ENCODE measurements around the gene KCNQ4. TPM values are rescaled to one million over a fixed set of nuclear protein-coding genes. Genes with fewer than 3 reads are reported as not detected.

The KCNQ4 gene
- total RNA-seq, 6 experiments from 2014 or later: 0.05 TPM; not detected in 5

DNA sequence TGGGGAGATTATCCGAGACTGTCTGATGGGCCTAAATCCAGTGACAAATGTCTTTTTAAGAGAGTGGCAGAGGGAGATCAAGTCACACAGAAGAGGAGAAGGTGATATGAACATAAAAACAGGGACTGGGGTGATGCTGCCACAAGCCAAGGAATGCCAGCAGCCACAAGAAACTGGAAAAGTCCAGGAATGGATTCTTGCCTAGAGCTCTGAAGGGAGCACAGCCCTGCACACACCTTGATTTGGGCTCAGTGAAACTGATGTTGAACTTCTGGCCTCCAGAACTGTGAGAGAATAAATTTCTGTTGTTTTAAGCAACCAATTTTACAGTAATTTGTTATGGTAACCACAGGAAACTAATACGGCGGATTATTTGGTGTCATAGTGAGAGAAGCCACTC lies 59.1 kb downstream of the KCNQ4 start:
- no peak overlapping the region for H3K4me3 Mint-ChIP-seq
- peaks cover 7% of the 10 kb centered on the region for H3K36me3 Mint-ChIP-seq (ENCODE audit: low read depth)
- TF ChIP-seq, protein P1, sequence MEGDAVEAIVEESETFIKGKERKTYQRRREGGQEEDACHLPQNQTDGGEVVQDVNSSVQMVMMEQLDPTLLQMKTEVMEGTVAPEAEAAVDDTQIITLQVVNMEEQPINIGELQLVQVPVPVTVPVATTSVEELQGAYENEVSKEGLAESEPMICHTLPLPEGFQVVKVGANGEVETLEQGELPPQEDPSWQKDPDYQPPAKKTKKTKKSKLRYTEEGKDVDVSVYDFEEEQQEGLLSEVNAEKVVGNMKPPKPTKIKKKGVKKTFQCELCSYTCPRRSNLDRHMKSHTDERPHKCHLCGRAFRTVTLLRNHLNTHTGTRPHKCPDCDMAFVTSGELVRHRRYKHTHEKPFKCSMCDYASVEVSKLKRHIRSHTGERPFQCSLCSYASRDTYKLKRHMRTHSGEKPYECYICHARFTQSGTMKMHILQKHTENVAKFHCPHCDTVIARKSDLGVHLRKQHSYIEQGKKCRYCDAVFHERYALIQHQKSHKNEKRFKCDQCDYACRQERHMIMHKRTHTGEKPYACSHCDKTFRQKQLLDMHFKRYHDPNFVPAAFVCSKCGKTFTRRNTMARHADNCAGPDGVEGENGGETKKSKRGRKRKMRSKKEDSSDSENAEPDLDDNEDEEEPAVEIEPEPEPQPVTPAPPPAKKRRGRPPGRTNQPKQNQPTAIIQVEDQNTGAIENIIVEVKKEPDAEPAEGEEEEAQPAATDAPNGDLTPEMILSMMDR (IDR thresholded peaks at IDR 0.05): no peak
- H3K9me3 Mint-ChIP-seq: peaks cover 10% of the 10 kb centered on the region
- H3K27me3 Mint-ChIP-seq (ENCODE audit: insufficient read depth): peaks cover 41% of the 10 kb centered on the region
- no peak overlapping the region for H3K27ac Mint-ChIP-seq
- H3K4me1 Mint-ChIP-seq (ENCODE audit: low read depth): peaks cover 9% of the 10 kb centered on the region
- no peak for DNase-seq

GRCh38 chr1:40844079-40844478 lies 60.5 kb downstream of the KCNQ4 start:
- Mint-ChIP-seq H3K4me1 (ENCODE audit: low read depth) (peaks cover 11% of the 10 kb centered on the region), H3K27ac (no peak overlapping the region), H3K27me3 (ENCODE audit: insufficient read depth) (peaks cover 36% of the 10 kb centered on the region), H3K36me3 (ENCODE audit: low read depth) (peaks cover 7% of the 10 kb centered on the region), H3K4me3 (no peak overlapping the region), H3K9me3 (peaks cover 10% of the 10 kb centered on the region)
- TF ChIP-seq, protein P1 (IDR thresholded peaks at IDR 0.05): no peak
- no peak for DNase-seq

- H3K9me3 Mint-ChIP-seq: peaks cover 10% of the 10 kb centered on the region
Observed at GRCh38 chr1:40844887-40845878, 61.6 kb downstream of the KCNQ4 start.

DNA sequence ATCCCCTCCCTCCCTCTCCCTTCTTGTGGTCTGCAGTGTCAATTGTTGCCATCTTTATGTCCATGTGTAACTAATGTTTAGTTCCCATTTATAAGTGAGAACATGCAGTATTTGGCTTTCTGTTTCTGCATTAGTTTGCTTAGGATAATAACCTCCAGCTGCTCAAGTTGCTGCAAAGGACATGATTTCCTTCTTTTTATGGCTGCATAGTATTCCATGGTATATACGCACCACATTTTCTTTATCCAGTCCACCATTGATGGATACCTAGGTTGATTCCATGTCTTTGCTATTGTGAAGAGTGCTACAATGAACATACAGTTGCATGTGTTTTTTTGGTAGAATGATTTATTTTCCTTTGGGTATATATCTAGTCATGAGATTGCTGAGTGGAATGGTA lies 62.3 kb downstream of the KCNQ4 start:
- Mint-ChIP-seq H3K36me3 (ENCODE audit: low read depth) (peaks cover 7% of the 10 kb centered on the region), H3K4me3 (no peak overlapping the region), H3K4me1 (ENCODE audit: low read depth) (peaks cover 23% of the 10 kb centered on the region), H3K9me3 (peaks cover 10% of the 10 kb centered on the region), H3K27ac (no peak overlapping the region), H3K27me3 (ENCODE audit: insufficient read depth) (peaks cover 28% of the 10 kb centered on the region; the same call in 1 of the 2 replicates)
- TF ChIP-seq, protein P1 (IDR thresholded peaks at IDR 0.05): no peak
- DNase-seq: no peak

More at GRCh38 chr1:40844887-40845878, 61.6 kb downstream of the KCNQ4 start:
- peaks cover 16% of the 10 kb centered on the region for H3K4me1 Mint-ChIP-seq (ENCODE audit: low read depth)
- H3K4me3 Mint-ChIP-seq: no peak overlapping the region
- peaks cover 35% of the 10 kb centered on the region for H3K27me3 Mint-ChIP-seq (ENCODE audit: insufficient read depth)
- H3K27ac Mint-ChIP-seq: no peak overlapping the region
- peaks cover 7% of the 10 kb centered on the region for H3K36me3 Mint-ChIP-seq (ENCODE audit: low read depth)
- DNase-seq: no peak
- TF ChIP-seq, protein P1 (IDR thresholded peaks at IDR 0.05): no peak

DNA sequence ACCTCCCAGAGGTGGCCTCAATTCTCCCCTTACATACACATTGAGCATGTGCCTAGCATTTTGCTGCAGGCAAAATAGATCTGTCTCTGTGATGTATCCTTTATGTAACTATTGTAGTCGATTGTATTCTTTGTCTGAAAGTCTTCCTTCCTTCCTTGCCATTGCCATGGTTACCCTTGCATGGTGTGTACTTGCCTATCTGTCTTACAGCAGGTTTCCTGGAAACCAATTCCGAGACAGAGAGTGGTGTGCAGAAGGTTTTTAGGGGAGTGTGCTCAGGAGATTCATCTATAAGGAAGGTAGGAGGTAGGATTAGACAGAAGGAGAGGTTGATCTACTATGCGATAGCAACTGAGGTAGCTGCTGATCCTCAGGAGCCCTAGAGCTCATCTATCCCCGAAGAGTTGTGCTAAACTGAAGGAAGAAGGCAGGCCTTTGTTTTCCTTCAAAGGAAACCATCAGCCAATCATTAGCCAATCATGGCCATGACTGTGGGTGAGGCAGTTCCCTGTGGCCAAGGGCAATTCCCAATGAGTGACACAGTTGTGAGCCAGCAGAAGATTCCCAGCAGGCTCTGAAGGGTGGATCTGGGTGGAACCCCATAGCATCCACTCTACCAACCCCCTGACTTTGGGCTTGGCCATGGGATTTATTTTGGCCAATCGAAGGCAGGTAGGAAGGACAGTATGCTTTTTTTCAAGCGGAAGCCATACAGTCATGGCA lies 63.6 kb downstream of the KCNQ4 start:
- Mint-ChIP-seq H3K9me3 (peaks cover 9% of the 10 kb centered on the region), H3K4me3 (no peak overlapping the region), H3K36me3 (ENCODE audit: low read depth) (peaks cover 7% of the 10 kb centered on the region), H3K27ac (no peak overlapping the region), H3K27me3 (ENCODE audit: insufficient read depth) (peaks cover 20% of the 10 kb centered on the region), H3K4me1 (ENCODE audit: low read depth) (peaks cover 23% of the 10 kb centered on the region)
- TF ChIP-seq, protein P1 (IDR thresholded peaks at IDR 0.05): no peak
- peak; percentile 43 for DNase-seq
